RPMI7951 (cell line): ENCODE data around the gene MTCL1. TPM values are rescaled to one million over a fixed set of nuclear protein-coding genes. Genes with fewer than 3 reads are reported as not detected.

Experiments used
- DNase-seq: peaks from one replicate; pipeline ENCODE4 v3.0.0-alpha.2; 2012; ENCODE audit warnings: low read depth
- total RNA-seq: library from RNA; depleted of rRNA; stranded (reverse); fragments of >200 nt; shearing (Covaris generic); gene quantifications from 2 replicates; pipeline ENCODE4 v1.2.3, GENCODE V29; 2014

The MTCL1 gene
- total RNA-seq, 1 experiment from 2014 or later, result 9.3 TPM

- DNase-seq, result no peak
These were observed 104.8 kb downstream of the MTCL1 start for GRCh38 chr18:8810157-8810556.

GRCh38 chr18:8811115-8811514 lies 105.8 kb downstream of the MTCL1 start:
- no peak for DNase-seq

- DNase-seq, result no peak
These were observed 107.3 kb downstream of the MTCL1 start for GRCh38 chr18:8812631-8813030.

- DNase-seq, result no peak
These were observed 108.3 kb downstream of the MTCL1 start for GRCh38 chr18:8813611-8814010.

- DNase-seq, result no peak
These were observed 108.8 kb downstream of the MTCL1 start for GRCh38 chr18:8814206-8814605.

GRCh38 chr18:8816220-8816619 lies 110.9 kb downstream of the MTCL1 start:
- no peak for DNase-seq

- no peak for DNase-seq
These were observed 111.5 kb downstream of the MTCL1 start for GRCh38 chr18:8816816-8817215.

GRCh38 chr18:8818982-8819381 lies 113.6 kb downstream of the MTCL1 start:
- DNase-seq, result no peak

GRCh38 chr18:8820396-8821082 lies 115.2 kb downstream of the MTCL1 start:
- DNase-seq, result no peak

GRCh38 chr18:8821083-8821465 lies 115.7 kb downstream of the MTCL1 start:
- DNase-seq, result peak; percentile 46

GRCh38 chr18:8821531-8821930 lies 116.2 kb downstream of the MTCL1 start:
- DNase-seq, result no peak

- DNase-seq, result no peak
These were observed 117.3 kb downstream of the MTCL1 start for GRCh38 chr18:8822643-8823042.

- no peak for DNase-seq
These were observed 118.2 kb downstream of the MTCL1 start for GRCh38 chr18:8823530-8823929.

GRCh38 chr18:8824846-8825245 lies 119.5 kb downstream of the MTCL1 start:
- no peak for DNase-seq

GRCh38 chr18:8825273-8825672 lies 119.9 kb downstream of the MTCL1 start:
- no peak for DNase-seq

GRCh38 chr18:8825729-8826375 lies 120.5 kb downstream of the MTCL1 start:
- no peak for DNase-seq

- no peak for DNase-seq
These were observed 121.2 kb downstream of the MTCL1 start for GRCh38 chr18:8826514-8826913.

GRCh38 chr18:8826971-8827370 lies 121.6 kb downstream of the MTCL1 start:
- no peak for DNase-seq

- no peak for DNase-seq
These were observed 122.9 kb downstream of the MTCL1 start for GRCh38 chr18:8828300-8828699.

GRCh38 chr18:8828798-8829197 lies 123.4 kb downstream of the MTCL1 start:
- no peak for DNase-seq

- no peak for DNase-seq
These were observed 125.0 kb downstream of the MTCL1 start for GRCh38 chr18:8830067-8831060.

GRCh38 chr18:8831112-8831511 lies 125.8 kb downstream of the MTCL1 start:
- DNase-seq, result no peak
